Measurements from ENCODE around the gene ERC1.
"Not testable (repeated sequence)": the region's sequence is repeated elsewhere in the genome, so short reads cannot be mapped to it uniquely, and the experiment has no call there.

The ERC1 gene

DNA sequence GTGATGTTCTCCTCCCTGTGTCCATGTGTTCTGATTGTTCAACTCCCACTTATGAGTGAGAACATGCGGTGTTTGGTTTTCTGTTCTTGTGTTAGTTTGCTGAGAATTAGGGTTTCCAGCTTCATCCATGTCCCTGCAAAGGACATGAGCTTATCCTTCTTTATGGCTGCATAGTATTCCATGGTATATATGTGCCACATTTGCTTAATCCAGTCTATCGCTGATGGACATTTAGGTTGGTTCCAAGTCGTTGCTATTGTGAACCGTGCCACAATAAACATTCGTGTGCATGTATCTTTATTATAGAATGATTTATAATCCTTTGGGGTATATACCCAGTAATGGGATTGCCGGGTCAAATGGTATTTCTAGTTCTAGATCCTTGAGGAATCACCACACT is 264.1 kb downstream of the ERC1 start:
- not testable (repeated sequence) for DNase-seq

DNA sequence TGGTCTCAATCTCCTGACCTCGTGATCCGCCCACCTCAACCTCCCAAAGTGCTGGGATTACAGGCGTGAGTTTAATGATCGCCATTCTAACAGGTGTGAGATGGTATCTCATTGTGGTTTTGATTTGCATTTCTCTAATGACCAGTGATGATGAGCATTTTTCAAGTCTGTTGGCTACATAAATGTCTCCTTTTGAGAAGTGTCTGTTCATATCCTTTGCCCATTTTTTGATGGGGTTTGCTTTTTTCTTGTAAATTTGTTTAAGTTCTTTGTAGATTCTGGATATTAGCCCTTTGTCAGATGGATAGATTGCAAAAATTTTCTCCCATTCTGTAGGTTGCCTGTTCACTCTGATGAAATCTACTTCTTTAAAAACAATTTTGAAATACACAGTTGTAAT is 264.8 kb downstream of the ERC1 start:
- not testable (repeated sequence) for DNase-seq

DNA sequence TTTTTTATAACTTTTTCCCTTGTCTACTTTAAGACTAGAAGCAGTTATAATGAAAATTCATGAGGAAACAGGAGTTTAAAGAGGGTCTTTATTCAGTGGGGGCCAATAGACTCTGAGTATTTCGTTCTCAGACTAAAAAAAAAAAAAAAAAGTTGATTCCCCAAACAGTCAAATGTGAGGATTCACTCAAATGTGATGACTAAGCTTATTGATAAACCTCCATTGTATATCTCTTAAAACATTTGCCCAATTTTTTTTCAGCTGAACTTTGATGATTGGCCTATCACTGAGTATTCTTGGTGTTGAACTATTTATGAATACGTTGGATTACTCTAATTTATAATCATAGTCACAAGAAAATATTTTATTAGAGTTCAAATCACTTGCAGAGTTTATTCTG is 265.3 kb downstream of the ERC1 start:
- no peak for DNase-seq

DNA sequence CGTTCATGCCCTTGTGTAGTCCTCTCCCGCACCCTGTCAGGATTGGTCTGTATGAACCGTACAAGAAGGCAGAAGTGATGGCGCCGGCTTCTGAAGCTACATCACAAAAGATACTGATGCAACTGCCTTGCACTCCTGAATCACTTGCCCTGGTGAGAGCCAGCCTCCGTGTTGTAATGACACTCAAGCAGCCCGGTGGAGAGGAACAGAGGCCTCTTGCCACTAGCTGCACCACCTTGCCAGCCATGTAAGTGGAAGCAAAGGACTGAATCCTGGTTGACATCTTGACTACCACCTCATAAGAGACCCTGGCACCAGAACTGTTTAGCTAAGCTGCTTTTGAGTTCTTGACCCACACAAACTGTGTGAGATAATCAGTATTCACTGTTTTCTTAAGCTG is 266.0 kb downstream of the ERC1 start:
- DNase-seq, result no peak

DNA sequence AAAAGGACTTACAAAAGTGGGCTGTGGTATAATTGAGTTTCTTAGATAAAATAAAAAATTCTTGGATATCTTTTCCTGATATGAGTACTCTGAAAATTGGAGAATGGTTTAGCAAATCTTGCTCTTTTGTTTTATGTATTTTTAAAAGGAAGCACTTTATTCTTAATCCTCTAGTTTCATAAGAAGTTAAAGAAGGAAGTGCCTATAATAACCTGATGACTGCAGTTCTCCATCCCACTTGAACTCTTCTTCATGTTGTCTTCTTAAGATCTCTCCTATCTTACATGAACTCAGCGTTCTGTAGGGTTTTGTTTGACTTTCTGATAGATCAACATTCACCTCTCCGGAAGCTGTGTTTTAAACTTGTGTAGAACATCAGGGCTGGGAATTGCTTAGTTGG is 271.0 kb downstream of the ERC1 start:
- DNase-seq, result no peak

DNA sequence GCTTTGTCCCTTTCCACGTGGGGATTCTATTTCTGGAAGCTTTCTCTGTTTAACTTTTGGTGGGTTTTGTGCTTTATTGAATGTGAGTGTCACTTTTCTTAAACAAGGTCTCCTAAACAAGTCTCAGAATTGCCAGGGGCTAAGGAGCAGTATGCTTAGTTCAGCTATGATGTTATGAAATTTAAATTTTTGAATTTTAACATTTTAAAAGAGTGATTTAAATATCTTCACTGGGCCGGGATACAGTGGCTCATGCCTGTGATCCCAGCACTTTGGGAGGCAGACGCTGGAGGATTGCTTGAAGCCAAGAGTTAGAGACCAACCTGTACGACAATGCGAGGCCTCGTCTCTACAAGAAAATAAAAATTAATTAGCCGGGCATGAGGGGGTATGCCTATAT is 276.2 kb downstream of the ERC1 start:
- no peak for DNase-seq

DNA sequence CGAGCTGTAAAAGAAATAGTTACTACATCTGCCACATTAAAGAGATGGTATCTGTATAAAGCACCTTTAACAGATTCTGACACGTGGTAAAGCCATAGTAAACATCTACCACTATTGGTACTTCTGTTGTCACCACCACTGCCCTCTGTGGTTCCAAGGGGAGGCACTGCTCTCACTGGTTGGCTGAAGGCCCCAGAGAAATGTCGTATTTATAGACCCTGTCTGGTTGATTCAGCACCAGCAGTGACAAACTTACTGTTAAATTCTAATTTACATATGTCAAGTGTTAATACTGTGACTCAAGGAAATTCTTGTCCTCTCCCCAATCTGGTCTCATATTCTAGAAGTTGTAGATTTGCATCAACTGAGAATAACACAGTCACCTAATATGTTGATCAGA is 281.1 kb downstream of the ERC1 start:
- no peak for DNase-seq

DNA sequence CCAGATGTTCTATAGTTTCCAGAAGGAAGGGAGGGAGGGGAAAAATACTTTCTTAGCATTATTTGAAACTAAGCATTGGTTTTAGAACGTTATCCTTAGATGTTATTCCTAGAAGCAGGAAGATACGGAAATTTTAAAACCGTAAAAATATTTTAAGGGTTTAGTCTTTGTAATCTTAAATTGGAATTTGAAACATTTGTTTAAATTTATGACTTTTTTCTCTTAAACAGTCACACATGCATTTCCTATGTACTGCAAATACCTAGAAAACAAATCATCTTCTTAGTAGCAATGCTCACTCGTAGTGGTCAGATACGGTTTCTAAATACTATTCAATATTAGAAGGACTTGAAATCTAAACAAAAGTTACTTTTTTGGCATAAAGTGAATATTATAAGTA is 282.0 kb downstream of the ERC1 start:
- DNase-seq, result no peak

DNA sequence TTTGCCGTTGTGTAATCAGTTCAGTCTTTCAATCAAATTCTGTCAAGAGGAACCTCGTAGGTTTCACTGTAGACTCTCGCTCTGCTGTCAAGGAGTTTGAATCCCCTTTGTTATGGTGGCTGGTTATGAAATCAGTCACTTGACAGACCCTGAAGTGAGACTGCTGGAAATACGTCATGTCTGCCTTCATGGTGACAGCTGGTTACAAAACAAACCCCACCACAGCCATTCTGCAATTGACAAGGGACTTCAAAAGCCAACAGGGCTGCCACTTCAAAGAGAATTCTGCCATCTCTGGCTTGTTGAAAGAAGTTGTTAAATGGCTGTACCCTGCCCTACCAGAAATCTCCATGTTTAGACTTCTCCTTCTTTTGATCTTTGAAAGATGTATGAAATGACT is 286.9 kb downstream of the ERC1 start:
- no peak for DNase-seq

DNA sequence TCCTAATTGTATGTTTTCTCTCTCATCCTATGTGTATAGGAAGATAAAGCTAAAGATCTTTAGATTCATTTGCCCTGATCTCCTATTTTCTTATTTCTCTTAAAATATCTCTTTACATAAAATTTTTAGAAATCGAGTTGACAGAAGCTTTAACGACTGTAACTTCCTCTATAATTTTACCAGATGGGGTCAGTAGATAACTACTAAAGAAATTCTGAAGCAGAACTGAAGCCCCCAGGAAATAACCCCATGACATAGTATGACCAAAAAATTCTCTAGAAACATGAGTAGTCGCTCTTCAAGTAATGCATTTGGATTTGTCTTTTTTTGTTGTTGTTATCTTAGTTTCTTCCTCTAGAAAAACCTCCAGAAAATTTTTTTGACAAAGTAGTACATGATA is 288.0 kb downstream of the ERC1 start:
- no peak for DNase-seq

DNA sequence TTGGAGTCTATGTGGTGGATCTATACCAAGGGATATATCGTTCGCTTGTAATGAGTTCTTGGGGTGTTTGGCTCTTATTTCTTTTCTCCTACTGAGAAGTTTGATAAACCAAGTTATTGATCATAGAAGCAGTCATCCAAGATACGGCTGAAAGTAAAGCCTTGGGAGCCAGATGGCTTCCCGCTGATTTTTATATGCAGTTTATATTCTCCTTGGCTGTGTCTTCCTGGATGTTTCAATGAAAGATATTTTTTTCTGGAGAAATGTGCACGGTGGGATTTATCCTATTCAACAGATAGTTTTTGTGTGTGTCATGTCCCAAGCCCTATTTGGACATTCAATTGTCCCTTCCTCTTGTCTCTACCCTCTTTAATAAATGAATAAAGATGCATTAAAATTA is 289.0 kb downstream of the ERC1 start:
- no peak for DNase-seq

DNA sequence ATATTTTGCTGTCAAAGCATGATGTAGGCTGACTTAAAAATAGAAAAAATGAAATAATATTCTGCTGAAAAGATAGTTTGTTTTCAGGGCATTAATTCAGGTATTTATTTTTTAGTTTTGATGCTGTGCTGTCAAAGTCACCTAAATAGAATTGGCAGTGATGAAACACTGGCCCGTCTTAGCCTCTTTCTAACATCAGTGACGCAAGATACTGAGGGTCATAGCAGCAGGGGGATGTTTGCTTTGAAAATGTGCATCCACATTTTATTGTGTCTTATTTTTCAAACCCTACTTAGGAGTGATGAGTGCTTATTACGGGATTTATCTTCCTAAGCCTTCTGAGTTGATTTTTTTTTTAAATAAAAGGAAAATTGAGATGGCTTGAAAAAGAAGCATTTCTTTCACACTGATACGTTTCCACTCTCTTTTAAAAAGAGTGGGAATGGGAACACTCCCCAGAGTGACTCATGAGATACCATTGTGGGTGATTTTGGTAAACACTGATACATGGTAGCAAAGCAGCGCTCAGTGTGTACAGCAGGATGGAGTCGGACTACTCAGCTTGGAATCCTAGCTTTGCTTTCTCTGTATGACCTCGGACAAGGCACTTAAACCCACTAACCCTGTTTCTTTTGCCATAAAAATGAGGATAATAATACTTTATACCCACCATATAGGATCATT is 290.8 kb downstream of the ERC1 start:
- DNase-seq, result no peak

DNA sequence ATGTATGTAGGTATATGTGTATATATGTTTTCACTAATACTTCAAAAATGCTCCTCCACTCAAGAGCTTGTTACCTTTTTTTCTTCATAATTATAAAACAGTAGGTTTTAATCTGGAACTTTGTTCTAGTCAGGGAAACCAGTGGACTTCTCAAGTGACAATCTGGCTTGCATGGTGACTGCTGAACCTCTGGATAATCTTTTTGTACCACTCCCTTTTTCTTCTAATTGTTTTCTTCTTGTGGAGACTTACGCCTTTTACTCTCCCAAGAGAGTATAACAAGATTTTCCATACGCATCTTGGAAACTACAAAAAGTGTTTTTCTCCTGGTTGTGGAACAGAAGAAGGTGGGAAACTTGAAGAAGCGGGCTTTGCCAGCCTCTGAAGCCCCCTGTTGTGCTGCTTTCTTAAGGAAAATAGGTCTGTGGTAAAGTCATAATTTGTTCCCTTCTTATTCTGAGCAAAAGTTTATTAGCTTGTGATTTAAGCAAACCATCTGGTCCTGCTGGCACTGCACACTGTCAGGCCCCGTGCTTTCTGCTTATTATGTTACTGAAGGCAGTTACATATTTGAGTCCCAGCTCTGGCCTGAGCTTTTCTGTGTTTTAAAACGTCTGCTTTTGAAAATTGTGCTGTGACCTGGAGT is 291.8 kb downstream of the ERC1 start:
- DNase-seq, result no peak

DNA sequence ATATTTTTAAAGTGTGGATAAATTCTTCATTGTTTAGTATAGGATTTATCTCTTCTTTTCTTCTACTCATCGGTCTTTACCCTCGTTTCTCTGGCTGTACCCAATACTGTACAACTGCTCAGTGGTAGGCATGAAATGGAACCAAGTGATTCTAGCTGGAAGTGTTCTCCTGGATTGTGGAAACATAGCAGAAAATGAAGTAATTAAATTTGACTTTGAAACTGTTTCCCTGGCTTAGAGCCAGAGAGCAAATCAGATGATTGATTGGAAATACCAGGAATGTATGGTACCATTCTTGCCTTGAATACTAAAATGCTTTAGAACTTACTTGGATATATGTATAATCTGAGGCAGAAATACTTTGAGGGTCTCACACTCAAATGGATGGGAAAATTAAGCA is 292.3 kb downstream of the ERC1 start:
- no peak for DNase-seq

DNA sequence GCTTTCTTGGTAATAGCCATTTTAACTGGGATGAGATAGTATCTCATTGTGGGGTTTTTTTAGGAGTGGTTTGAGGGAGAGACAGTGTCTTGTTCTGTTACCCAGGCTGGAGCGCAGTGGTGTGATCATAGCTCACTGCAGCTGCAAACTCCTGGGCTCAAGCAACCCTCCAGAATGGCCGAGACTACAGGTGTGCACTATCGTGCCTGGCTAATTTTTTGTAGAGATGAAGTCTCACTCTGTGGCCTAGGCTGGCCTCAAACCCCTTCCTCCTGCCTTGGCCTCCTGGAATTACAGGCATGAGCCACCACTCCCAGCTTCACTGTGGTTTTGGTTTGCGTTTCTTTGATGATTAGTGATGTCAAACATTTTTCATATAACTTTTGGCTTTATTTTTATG is 293.6 kb downstream of the ERC1 start:
- no peak for DNase-seq

DNA sequence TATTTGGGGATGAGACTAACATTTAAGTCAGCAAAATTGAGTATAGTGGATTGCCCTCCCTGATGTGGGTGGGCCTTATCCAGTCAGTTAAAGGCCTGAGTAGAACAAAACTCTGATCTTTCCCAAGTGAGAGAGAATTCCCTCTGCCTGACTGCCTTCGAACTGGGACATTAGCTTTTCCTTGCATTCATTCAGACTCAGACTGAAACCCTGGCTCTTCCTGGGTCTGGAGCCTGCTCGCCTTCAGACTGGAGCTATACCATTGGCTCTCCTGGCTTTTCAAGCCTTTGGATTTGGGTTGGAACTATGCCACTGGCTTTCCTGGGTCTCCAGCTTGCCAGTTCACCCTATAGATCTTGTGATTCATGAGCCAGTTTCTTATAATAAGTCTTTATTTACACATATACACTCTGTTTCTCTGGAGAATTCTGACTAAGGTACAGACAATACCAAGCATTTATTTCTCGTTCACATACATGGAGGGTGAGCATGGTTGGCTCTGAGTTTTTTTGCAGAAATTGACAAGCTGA is 296.5 kb downstream of the ERC1 start:
- no peak for DNase-seq

DNA sequence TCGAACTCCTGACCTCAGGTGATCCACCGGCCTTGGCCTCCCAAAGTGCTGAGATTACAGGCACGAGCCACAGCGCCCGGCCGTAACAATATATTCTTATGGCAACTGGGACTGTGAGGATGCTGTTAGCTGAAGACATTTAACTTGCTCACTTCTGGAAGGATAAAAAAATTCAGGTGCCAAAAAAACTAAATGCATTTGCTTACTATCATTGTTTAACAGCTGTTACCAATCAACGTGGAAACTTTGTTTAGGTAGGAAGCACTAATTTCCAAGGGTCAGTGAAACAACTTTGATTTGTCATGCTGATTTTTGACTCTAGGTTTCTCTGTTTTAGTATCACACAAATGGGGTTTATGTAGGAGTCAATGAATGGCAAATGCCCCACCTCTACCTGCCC is 297.3 kb downstream of the ERC1 start:
- DNase-seq, result no peak

DNA sequence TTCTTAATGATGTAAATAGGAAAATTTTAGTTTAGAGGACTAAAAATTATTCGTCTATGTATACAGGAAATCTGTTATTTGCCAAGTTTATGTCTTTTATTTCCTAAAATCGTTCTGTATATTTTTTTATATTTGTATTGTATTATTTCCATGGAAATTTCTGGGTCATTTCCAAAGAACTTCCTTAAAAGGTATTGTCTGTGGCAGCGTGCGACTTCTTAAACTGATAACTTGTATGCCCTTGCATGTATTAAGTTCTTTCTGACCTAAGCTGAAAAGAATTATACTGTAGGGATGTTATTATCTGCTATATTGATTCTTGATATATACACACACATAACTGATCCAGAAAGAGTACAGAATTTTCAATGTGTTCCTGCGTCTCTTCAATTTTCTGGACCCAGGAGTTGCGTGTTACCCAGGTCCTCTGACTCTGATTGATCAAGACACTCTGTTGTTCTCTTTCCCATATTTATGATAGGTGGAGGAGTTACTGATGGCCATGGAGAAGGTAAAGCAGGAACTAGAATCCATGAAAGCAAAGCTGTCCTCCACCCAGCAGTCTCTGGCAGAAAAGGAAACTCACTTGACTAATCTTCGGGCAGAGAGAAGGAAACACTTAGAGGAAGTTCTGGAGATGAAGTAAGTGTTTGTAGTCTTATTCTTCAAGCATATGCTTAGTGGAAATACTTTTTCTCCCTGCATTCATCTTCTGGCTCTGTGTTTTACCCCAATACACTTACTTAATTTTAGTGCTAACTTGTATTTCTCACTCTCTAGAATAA is 298.5 kb downstream of the ERC1 start:
- DNase-seq, result peak; percentile 67

DNA sequence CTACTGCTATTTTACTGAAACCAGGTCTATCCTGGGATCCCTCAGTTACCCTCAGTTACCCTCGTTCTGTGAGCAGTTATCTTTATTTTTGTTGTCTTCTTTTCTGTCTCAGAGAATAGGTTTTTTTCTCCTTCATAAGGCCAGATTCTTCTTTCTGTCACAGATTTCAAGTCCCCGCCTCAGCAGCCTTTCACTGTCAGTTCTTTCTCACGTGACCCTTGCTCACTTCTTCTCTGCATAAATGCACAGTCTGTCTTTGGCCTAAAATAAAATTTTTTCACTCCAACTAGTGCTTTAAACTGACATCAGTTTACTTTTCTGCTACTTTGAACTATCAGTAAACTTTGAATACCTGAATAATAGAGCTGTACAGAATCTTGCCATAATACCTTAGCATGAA is 299.7 kb downstream of the ERC1 start:
- no peak for DNase-seq

DNA sequence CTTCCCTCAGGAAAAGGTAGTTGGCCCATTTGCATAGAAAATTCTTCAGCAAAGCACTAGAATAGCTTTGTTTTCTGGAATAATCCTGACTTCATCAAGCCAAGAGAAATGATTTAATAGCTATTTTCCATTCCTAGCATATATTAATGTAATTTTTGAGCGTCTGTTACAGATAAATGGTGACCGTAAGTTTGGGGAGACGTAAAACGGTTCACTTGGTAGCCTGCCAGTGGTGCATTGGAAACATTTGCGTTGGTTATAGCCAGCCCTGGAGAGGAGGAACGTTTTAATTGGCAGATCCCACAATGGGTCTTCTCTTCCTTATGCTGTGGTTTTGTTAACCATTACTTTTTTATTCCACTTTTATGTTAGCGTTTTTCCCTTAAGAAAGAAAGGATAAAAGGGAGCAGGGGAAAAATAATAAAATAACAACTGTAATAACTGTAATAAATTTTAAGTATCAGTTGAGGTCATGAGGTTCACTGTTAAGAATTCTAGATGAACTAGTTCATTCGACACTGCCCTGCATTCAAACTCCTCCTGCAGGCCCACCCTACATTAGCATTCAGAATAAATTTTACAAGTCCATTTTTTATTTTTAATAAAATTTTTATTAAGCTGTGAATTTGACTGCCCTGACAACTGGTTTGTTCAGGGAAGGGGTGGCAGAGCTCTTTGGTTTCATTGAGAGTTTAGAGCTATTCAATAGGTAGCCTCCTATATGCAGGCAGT is 300.7 kb downstream of the ERC1 start:
- no peak for DNase-seq

DNA sequence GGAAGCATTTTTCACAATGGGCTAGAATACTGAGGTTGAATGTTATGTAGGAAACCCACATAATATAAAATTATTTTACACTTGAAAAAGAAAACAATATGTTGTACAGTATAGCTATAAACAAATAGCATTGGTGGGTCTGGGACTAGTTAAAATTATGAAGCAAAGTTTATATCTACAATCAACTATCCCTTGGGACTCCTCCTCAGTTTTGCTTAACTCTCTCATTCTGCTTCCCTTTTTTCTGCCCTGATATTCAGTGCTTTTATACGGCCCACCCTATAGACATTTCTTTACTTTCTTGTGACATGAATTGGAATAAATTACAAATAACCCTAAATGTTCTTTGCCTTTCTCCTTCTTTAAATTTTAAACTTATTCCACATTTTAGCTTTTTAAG is 302.9 kb downstream of the ERC1 start:
- DNase-seq, result no peak

DNA sequence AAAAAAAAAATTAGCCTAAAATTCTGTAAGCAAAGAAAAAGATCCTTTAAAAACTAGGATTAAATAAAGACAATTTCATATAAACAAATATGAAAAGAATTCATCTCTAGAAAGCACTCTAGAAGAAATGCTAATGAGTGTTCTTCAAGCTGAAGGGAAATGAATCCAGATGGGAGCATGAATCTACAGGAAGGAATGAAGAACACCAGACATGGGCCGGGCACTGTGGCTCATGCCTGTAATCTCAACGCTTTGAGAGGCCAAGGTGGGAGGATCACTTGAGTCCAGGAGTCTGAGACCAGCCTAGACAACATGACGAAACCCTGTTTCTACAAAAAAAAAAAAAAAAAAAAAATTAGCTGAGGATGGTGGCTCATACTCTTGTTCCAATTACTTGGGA is 306.2 kb downstream of the ERC1 start:
- DNase-seq, result no peak

DNA sequence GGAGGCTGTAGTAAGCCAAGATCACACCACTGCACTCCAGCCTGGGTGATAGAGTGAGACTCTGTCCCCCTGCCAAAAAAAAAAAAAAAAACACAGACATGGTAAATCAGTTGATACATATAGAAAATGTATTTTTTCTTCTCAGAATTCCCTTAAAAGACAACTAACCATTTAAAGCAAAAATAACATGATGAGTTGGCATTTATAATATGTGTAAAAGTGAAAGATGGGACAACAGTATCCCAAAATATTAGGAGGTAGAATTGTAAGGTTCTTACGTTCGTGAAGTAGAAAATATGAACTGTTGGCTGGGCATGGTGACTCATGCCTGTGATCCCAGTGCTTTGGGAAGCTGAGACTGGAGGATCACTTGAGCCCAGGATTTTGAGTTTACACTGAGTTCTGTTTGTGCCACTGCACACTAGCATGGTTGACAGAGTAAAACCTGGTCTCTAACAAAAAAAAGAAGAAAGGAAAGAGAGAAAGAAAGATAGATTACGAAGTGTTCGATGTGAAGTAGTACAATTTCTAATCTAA is 306.7 kb downstream of the ERC1 start:
- no peak for DNase-seq
